Sigmoid colon (tissue), 4 donors: ENCODE measurements around the gene GNB4.
A peak's percentile ranks its signal among the peaks of the same experiment; 100 is the strongest.

Experiments used
- EP300 ChIP-seq, 4 donors: sonication (generic); formaldehyde crosslinking; IDR thresholded peaks; one replicate each; pipeline ENCODE4 v1.6.1; 2017; ENCODE audit warnings: antibody characterized with exemption in 4 of 4
- POLR2A ChIP-seq, 2 donors: fragments of 450-650 bp; IDR thresholded peaks; one replicate each; pipeline ENCODE4 v1.6.1; 2016; ENCODE audit warnings: antibody characterized with exemption in 2 of 2, mild to moderate bottlenecking in 2 of 2, moderate library complexity in 2 of 2
- POLR2AphosphoS5 ChIP-seq, 4 donors: sonication (generic); formaldehyde crosslinking; IDR thresholded peaks; one replicate each; pipeline ENCODE4 v1.6.1; 2017; ENCODE audit warnings: antibody characterized with exemption in 4 of 4
- TF ChIP-seq, protein P1 (sequence below), 4 experiments: fragments of 450-650 bp in 3 of 4; fragments of 200-600 bp in 1 of 4; IDR thresholded peaks; one replicate each; pipeline ENCODE4 v1.5.1; 2016 to 2019; ENCODE audit warnings: antibody characterized with exemption in 4 of 4, mild to moderate bottlenecking in 3 of 4, moderate library complexity in 2 of 4

DNA sequence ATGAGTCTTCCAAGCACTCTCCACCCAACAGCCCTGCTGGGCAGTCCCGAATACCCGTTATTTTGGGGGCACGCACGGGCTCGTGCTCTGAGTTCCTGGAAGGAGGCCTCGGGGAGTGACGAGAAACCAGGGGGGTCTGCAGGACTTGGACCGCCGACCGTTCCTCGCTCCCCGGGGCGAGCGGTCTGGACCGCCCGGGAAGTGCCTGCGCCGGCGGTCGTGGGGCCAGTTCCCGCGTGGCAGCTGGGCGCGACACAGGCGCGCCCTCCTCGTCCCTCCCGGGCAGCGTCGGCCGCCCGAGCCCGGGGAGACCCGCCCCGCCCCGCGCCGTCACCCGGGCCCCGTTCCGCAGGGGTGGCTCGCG lies 387 bp downstream of the GNB4 start:
- TF ChIP-seq POLR2A (IDR thresholded peaks at IDR 0.05), result no peak
- TF ChIP-seq, protein P1, sequence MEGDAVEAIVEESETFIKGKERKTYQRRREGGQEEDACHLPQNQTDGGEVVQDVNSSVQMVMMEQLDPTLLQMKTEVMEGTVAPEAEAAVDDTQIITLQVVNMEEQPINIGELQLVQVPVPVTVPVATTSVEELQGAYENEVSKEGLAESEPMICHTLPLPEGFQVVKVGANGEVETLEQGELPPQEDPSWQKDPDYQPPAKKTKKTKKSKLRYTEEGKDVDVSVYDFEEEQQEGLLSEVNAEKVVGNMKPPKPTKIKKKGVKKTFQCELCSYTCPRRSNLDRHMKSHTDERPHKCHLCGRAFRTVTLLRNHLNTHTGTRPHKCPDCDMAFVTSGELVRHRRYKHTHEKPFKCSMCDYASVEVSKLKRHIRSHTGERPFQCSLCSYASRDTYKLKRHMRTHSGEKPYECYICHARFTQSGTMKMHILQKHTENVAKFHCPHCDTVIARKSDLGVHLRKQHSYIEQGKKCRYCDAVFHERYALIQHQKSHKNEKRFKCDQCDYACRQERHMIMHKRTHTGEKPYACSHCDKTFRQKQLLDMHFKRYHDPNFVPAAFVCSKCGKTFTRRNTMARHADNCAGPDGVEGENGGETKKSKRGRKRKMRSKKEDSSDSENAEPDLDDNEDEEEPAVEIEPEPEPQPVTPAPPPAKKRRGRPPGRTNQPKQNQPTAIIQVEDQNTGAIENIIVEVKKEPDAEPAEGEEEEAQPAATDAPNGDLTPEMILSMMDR (IDR thresholded peaks at IDR 0.05), result no peak
- TF ChIP-seq EP300 (IDR thresholded peaks at IDR 0.05), result no peak
- peak in 1 of 4 donors; percentile 28 for TF ChIP-seq POLR2AphosphoS5 (IDR thresholded peaks at IDR 0.05)
